SK-N-SH (cell line): Measurements from ENCODE around the gene TULP1. TPM values are rescaled to one million over a fixed set of nuclear protein-coding genes. Genes with fewer than 3 reads are reported as not detected.

Experiments
- CTCF ChIA-PET: fragments of 300-600, 350-600 bp; formaldehyde crosslinking; extraction: SDS; loops from one replicate; lab custom pipeline; 2021; lab: Yijun Ruan, JAX
- POLR2A ChIA-PET: fragments of 350-600 bp; sonication (Branson Sonifier 250); formaldehyde crosslinking; extraction: SDS; loops from one replicate; lab custom pipeline; 2020; ENCODE audit warnings: antibody characterized with exemption, inconsistent platforms; lab: Yijun Ruan, JAX
- DNase-seq: peaks from one replicate; pipeline ENCODE4 v3.0.0; 2012
- H2AFZ ChIP-seq: fragments of 200-600 bp; sonication (generic); 2 replicates; pipeline ENCODE4 v1.8.1; 2016; ENCODE audit warnings: antibody characterized with exemption, mild to moderate bottlenecking, low read depth
- H3F3A ChIP-seq: fragments of 200-600 bp; sonication (generic); replicated peaks from 2 replicates; pipeline ENCODE3; 2016; ENCODE audit warnings: antibody characterized with exemption, mild to moderate bottlenecking; ENCODE audit not compliant: insufficient read depth
- H3K27ac ChIP-seq, 2 experiments: fragments of 200-500 bp in 1 of 2; fragments of 200-600 bp in 1 of 2; sonication (Bioruptor generic) in 1 of 2; sonication (generic), shearing (Covaris generic) in 1 of 2; 2 replicates each; pipeline versions ENCODE4 v1.5.1 to v1.6.1; 2014 to 2016; ENCODE audit warnings: low read depth in 2 of 2, inconsistent platforms in 1 of 2, low read length in 1 of 2, mild to moderate bottlenecking in 1 of 2, mixed read lengths in 1 of 2
- H3K27me3 ChIP-seq: fragments of 200-600 bp; sonication (generic), shearing (Covaris generic); 2 replicates; pipeline ENCODE4 v1.6.1; 2016; ENCODE audit warnings: mixed run types; ENCODE audit not compliant: insufficient read depth
- H3K36me3 ChIP-seq, 2 experiments: fragments of 200-500 bp in 1 of 2; fragments of 200-600 bp in 1 of 2; sonication (Bioruptor generic) in 1 of 2; sonication (generic) in 1 of 2; replicated peaks in 1 of 2; 2 replicates each; pipeline versions ENCODE3 to v1.5.1; 2014 to 2016; ENCODE audit warnings: low read length in 1 of 2, mild to moderate bottlenecking in 1 of 2; ENCODE audit not compliant: insufficient read depth in 2 of 2, control insufficient read depth in 1 of 2
- H3K4me1 ChIP-seq, 2 experiments: fragments of 200-500 bp in 1 of 2; fragments of 200-600 bp in 1 of 2; sonication (Bioruptor generic) in 1 of 2; sonication (generic), shearing (Covaris generic) in 1 of 2; 2 replicates each; pipeline versions ENCODE4 v1.5.1 to v1.6.1; 2014 to 2016; ENCODE audit warnings: low read depth in 1 of 2, low read length in 1 of 2, mixed run types in 1 of 2; ENCODE audit not compliant: insufficient read depth in 2 of 2, control insufficient read depth in 1 of 2
- H3K4me2 ChIP-seq: fragments of 200-600 bp; sonication (generic), shearing (Covaris generic); 2 replicates; pipeline ENCODE4 v1.6.1; 2017; ENCODE audit warnings: mixed run types
- H3K4me3 ChIP-seq, 2 experiments: fragments of 200-500 bp in 1 of 2; fragments of 200-600 bp in 1 of 2; sonication (Bioruptor generic) in 1 of 2; sonication (generic), shearing (Covaris generic) in 1 of 2; 2 replicates each; pipeline versions ENCODE4 v1.5.1 to v1.8.1; 2014 to 2016; ENCODE audit warnings: low read depth in 2 of 2, inconsistent platforms in 1 of 2, low read length in 1 of 2, mild to moderate bottlenecking in 1 of 2, mixed read lengths in 1 of 2, moderate library complexity in 1 of 2
- H3K79me2 ChIP-seq: fragments of 200-600 bp; sonication (generic); 2 replicates; pipeline ENCODE4 v1.8.1; 2017; ENCODE audit warnings: mild to moderate bottlenecking; ENCODE audit not compliant: insufficient read depth
- H3K9ac ChIP-seq: fragments of 200-600 bp; sonication (generic); 2 replicates; pipeline ENCODE4 v1.6.1; 2017; ENCODE audit warnings: mixed run types
- H3K9me2 ChIP-seq: fragments of 200-600 bp; sonication (generic); 2 replicates; pipeline ENCODE4 v1.6.1; 2017; ENCODE audit warnings: mixed run types
- H3K9me3 ChIP-seq: fragments of 200-600 bp; sonication (generic); 2 replicates; pipeline ENCODE4 v1.6.1; 2017; ENCODE audit warnings: mixed run types, mild to moderate bottlenecking, moderate library complexity
- H4K20me1 ChIP-seq: fragments of 200-600 bp; sonication (generic); 2 replicates; pipeline ENCODE4 v1.6.1; 2017; ENCODE audit warnings: mild to moderate bottlenecking, mixed run types; ENCODE audit not compliant: insufficient read depth
- CHD2 ChIP-seq: fragments of 150-350 bp; IDR thresholded peaks from 2 replicates; pipeline ENCODE4 v1.6.1; 2018; ENCODE audit warnings: low read length; ENCODE audit not compliant: partially characterized antibody
- CTCF ChIP-seq: fragments of 200-600 bp; sonication (generic); IDR thresholded peaks from 2 replicates; pipeline ENCODE4 v1.6.1; 2017; ENCODE audit warnings: antibody characterized with exemption, mild to moderate bottlenecking, moderate library complexity
- ELF1 ChIP-seq: IDR thresholded peaks from 2 replicates; pipeline ENCODE4 v1.4.0; 2012
- EP300 ChIP-seq, 2 experiments: IDR thresholded peaks; 2 replicates each; pipeline versions ENCODE4 v1.4.0 to v1.6.1; 2012; ENCODE audit warnings: borderline replicate concordance in 1 of 2, low read depth in 1 of 2, low read length in 1 of 2
- FOSL2 ChIP-seq: IDR thresholded peaks from 2 replicates; pipeline ENCODE4 v1.4.0; 2012; ENCODE audit warnings: low read depth, mild to moderate bottlenecking, moderate library complexity, borderline replicate concordance
- FOXJ3 ChIP-seq: sonication (generic); formaldehyde crosslinking; IDR thresholded peaks from 2 replicates; pipeline ENCODE4 v1.5.1; 2020; ENCODE audit warnings: mild to moderate bottlenecking, missing genetic modification reagents
- FOXM1 ChIP-seq: IDR thresholded peaks from 2 replicates; pipeline ENCODE4 v1.4.0; 2012; ENCODE audit warnings: low read depth, mild to moderate bottlenecking
- GABPA ChIP-seq: IDR thresholded peaks from 2 replicates; pipeline ENCODE4 v1.4.0; 2012; ENCODE audit warnings: low read depth, mild to moderate bottlenecking
- GATA2 ChIP-seq: sonication (generic); formaldehyde crosslinking; IDR thresholded peaks from 2 replicates; pipeline ENCODE4 v1.5.0; 2020; ENCODE audit warnings: mild to moderate bottlenecking, missing genetic modification reagents
- IRF3 ChIP-seq: fragments of 150-350 bp; IDR thresholded peaks from 2 replicates; pipeline ENCODE4 v1.6.1; 2016; ENCODE audit warnings: mild to moderate bottlenecking, low read depth, low read length
- MEF2A ChIP-seq: IDR thresholded peaks from 2 replicates; pipeline ENCODE4 v1.4.0; 2012; ENCODE audit warnings: low read depth, borderline replicate concordance
- MXI1 ChIP-seq: IDR thresholded peaks from 2 replicates; pipeline ENCODE4 v1.6.1; 2012; ENCODE audit warnings: mild to moderate bottlenecking, low read depth, low read length, improper control_type of control experiment
- PBX3 ChIP-seq: IDR thresholded peaks from 2 replicates; pipeline ENCODE4; 2012
- POLR2AphosphoS5 ChIP-seq: IDR thresholded peaks from 2 replicates; pipeline ENCODE4 v1.6.1; 2012; ENCODE audit warnings: low read depth, low read length
- REST ChIP-seq: IDR thresholded peaks from 2 replicates; pipeline ENCODE4 v1.6.1; 2012; ENCODE audit warnings: mild to moderate bottlenecking, low read depth, low read length, moderate library complexity
- SIN3A ChIP-seq: IDR thresholded peaks from 2 replicates; pipeline ENCODE4 v1.6.1; 2012; ENCODE audit warnings: low read depth, mild to moderate bottlenecking, low read length, moderate library complexity, borderline replicate concordance
- SMC3 ChIP-seq: IDR thresholded peaks from 2 replicates; pipeline ENCODE4 v1.6.1; 2012; ENCODE audit warnings: low read depth, low read length, improper control_type of control experiment
- TCF12 ChIP-seq: IDR thresholded peaks from 2 replicates; pipeline ENCODE4 v1.4.0; 2012
- USF2 ChIP-seq: fragments of 150-350 bp; IDR thresholded peaks from 2 replicates; pipeline ENCODE4 v1.6.1; 2017; ENCODE audit warnings: antibody characterized with exemption, low read length, low read depth, borderline replicate concordance
- ZBTB33 ChIP-seq: IDR thresholded peaks from 2 replicates; pipeline ENCODE4 v1.4.0; 2012; ENCODE audit warnings: low read depth, borderline replicate concordance
- WGBS: methylation state at CpG from one replicate; pipeline ENCODE4 v1.1.6; 2017; ENCODE audit warnings: low lambda C conversion rate; 5-methylcytosine and 5-hydroxymethylcytosine counted together
- polyA plus RNA-seq, 3 experiments: library from polyadenylated mRNA; depleted of rRNA; stranded (reverse); fragments of >200 nt; gene quantifications; 2 replicates each; pipeline ENCODE4 v1.2.3, GENCODE V29; 2012

The TULP1 gene
- polyA plus RNA-seq, 1 of the 3 experiments (the other 2 are of a cell fraction) = not detected

- H4K20me1 ChIP-seq = no peaks in the 10 kb centered on the region
- no peaks in the 10 kb centered on the region for H3K9me3 ChIP-seq
- no peaks in the 10 kb centered on the region for H3K9me2 ChIP-seq
- no peak overlapping the region for H3K4me2 ChIP-seq
- no peak for TF ChIP-seq IRF3
- TF ChIP-seq ELF1 = no peak
- no peak for TF ChIP-seq MXI1
- no peak for TF ChIP-seq GABPA
- no peak for TF ChIP-seq FOSL2
- TF ChIP-seq POLR2AphosphoS5 = no peak
- no peak for TF ChIP-seq REST
- TF ChIP-seq SIN3A = no peak
- no peak for TF ChIP-seq USF2
- no peak for TF ChIP-seq CTCF
- no peak for TF ChIP-seq SMC3
- TF ChIP-seq TCF12 = no peak
- TF ChIP-seq FOXM1 = no peak
- TF ChIP-seq CHD2 = no peak
- no peak for TF ChIP-seq EP300 (IDR thresholded peaks at IDR 0.05; ENCODE audit: borderline replicate concordance in 1 of 2, low read depth in 1 of 2, low read length in 1 of 2)
- no peak for TF ChIP-seq PBX3
- no peak for TF ChIP-seq MEF2A
- no peak for TF ChIP-seq ZBTB33
- no peak for TF ChIP-seq GATA2 (CRISPR knock-in tag)
- no peak for TF ChIP-seq FOXJ3 (CRISPR knock-in tag)
- 87% methylated on average over 9 of the region's 9 CpGs for WGBS
- peaks cover 0 to 5% of the 10 kb centered on the region in 2 experiments; a peak in 1 of 4 replicates for H3K4me1 ChIP-seq
- H3K27ac ChIP-seq = no peak overlapping the region
- POLR2A ChIA-PET = no interaction called here
- H3K4me3 ChIP-seq = no peak overlapping the region
- H3K36me3 ChIP-seq = no peaks in the 10 kb centered on the region
- CTCF ChIA-PET = interaction anchor here (1.1 to 7.0 kb wide), 3 partner anchors 10 to 218 kb away, joined by 3 to 127 read pairs (median 4); partner anchors contain the start of gene ARMC12
- no peak overlapping the region for H3K9ac ChIP-seq
- no peak overlapping the region for H2AFZ ChIP-seq
- H3F3A ChIP-seq = no peaks in the 10 kb centered on the region
- no peaks in the 10 kb centered on the region for H3K27me3 ChIP-seq
- no peak for DNase-seq
- no peaks in the 10 kb centered on the region for H3K79me2 ChIP-seq
Observed at GRCh38 chr6:35519313-35520015, 6.8 kb upstream of the TULP1 start.
